Sigmoid colon (tissue), 4 donors: ENCODE results near the gene ZNF610.

Experiments used
- EP300 ChIP-seq, 4 donors: sonication (generic); formaldehyde crosslinking; IDR thresholded peaks; one replicate each; pipeline ENCODE4 v1.6.1; 2017; ENCODE audit warnings: antibody characterized with exemption in 4 of 4
- POLR2A ChIP-seq, 2 donors: fragments of 450-650 bp; IDR thresholded peaks; one replicate each; pipeline ENCODE4 v1.6.1; 2016; ENCODE audit warnings: antibody characterized with exemption in 2 of 2, mild to moderate bottlenecking in 2 of 2, moderate library complexity in 2 of 2
- POLR2AphosphoS5 ChIP-seq, 4 donors: sonication (generic); formaldehyde crosslinking; IDR thresholded peaks; one replicate each; pipeline ENCODE4 v1.6.1; 2017; ENCODE audit warnings: antibody characterized with exemption in 4 of 4
- TF ChIP-seq, protein P1 (sequence below), 4 experiments: fragments of 450-650 bp in 3 of 4; fragments of 200-600 bp in 1 of 4; IDR thresholded peaks; one replicate each; pipeline ENCODE4 v1.5.1; 2016 to 2019; ENCODE audit warnings: antibody characterized with exemption in 4 of 4, mild to moderate bottlenecking in 3 of 4, moderate library complexity in 2 of 4

DNA sequence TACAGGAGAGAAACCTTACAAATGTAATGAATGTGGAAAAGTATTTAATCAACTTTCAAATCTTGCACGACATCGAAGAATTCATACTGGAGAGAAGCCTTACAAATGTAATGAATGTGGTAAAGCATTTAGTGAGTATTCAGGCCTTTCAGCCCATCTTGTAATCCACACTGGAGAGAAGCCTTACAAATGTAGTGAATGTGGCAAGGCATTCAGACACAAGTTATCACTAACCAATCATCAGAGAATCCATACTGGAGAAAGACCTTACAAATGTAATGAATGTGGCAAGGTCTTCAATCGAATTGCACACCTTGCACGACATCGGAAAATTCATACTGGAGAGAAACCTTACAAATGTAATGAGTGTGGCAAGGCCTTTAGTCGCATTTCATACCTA is 13.6 kb upstream of the ZNF610 start:
- TF ChIP-seq, protein P1, sequence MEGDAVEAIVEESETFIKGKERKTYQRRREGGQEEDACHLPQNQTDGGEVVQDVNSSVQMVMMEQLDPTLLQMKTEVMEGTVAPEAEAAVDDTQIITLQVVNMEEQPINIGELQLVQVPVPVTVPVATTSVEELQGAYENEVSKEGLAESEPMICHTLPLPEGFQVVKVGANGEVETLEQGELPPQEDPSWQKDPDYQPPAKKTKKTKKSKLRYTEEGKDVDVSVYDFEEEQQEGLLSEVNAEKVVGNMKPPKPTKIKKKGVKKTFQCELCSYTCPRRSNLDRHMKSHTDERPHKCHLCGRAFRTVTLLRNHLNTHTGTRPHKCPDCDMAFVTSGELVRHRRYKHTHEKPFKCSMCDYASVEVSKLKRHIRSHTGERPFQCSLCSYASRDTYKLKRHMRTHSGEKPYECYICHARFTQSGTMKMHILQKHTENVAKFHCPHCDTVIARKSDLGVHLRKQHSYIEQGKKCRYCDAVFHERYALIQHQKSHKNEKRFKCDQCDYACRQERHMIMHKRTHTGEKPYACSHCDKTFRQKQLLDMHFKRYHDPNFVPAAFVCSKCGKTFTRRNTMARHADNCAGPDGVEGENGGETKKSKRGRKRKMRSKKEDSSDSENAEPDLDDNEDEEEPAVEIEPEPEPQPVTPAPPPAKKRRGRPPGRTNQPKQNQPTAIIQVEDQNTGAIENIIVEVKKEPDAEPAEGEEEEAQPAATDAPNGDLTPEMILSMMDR (IDR thresholded peaks at IDR 0.05), result no peak
- TF ChIP-seq POLR2A (IDR thresholded peaks at IDR 0.05), result no peak
- no peak for TF ChIP-seq POLR2AphosphoS5 (IDR thresholded peaks at IDR 0.05)
- TF ChIP-seq EP300 (IDR thresholded peaks at IDR 0.05), result no peak
